Measurements from ENCODE around the gene MYO18B.

MYO18B gene

DNA sequence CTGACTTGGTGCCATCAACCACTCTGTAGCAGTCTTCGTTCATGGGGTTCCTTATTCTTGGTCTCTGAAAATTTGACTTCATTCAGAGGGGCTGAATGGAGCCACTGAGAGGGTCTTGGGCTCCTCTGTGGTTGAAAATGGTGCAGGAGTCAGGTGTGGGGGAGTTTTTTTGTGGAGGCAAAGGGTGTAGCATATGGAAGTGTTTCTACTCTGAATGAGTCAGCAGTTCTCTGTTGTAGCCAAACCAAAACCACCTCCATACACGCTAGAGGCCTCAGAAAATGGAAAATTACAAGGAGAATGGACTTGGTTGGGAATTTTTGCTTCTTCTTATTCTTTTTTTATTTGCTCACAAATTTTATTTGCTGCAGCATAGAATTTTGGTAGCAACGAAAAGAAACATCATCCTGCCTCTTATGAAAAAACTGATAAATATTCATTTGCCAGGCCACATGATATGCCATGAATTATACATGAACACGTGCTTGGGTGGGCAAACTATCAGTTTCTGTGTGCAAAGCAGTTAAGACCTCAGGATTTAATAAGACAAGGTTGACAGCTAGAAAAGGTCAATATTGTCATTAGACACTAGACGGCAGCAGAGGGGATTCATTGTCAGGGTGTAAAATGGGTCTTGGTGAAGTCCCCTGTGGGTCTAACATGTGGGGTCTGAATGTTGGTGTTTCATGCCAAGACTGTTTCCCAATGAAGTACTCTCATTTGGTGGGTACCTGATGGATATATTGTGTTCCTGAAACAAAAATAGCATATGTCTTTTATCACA lies 111.7 kb downstream of the MYO18B start:
- DNase-seq = peak; percentile 16 to 23

DNA sequence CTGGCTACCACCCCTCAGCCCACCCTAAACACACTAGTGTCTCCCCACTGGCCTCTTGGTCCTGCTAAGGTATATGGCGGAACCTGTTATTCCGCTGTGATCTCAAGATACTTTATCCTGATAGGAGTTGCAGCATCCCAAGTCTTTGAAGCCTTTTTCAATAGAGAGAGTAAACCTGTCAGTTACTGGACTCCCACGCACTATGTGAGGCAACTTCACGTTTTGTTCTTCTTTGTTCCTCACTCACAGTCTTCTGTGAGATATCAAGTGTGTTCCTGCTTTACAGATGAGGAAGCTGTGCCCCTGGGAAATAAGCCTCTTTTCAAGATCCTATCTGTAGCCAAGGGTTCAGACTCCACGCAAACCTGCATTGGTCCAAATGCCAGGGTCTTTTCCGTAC lies 127.8 kb downstream of the MYO18B start:
- DNase-seq = no peak

DNA sequence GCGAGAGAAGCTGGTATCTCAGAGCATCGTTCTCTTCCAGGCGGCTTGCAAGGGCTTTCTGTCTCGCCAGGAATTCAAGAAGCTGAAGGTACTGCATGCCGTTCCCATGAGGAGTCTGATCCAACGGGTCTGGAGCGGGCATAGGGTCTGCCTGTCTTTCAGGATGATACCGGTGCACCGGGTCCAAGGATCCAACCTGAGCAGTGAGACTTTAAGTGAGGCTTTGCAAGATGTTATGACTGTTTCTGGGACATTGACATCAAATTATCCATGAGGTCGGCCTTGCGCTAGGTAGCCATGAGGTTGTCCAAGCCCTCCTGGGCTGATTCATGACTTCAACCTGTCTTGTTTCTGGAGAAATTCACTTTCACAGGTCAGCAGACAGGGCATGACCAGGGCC lies 132.3 kb downstream of the MYO18B start:
- no peak for DNase-seq

DNA sequence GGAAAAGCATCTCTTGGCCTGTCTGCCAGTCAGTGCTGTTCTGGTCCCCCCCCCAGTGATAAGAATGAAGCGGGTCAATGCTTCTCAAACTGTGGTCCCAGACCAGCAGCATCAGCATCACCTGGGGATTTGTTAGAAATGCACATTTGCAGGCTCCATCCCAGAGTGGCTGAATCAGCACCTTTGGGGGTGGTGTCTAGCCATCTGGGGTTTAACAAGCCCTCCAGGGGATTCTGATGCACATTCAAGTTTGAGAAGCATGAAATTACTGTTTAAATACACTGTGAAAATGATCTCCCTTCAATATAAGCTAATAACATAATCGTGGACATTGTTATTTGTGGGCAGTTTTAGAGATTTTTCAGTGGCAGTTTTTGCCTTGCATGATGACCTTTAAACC lies 133.5 kb downstream of the MYO18B start:
- DNase-seq = no peak

DNA sequence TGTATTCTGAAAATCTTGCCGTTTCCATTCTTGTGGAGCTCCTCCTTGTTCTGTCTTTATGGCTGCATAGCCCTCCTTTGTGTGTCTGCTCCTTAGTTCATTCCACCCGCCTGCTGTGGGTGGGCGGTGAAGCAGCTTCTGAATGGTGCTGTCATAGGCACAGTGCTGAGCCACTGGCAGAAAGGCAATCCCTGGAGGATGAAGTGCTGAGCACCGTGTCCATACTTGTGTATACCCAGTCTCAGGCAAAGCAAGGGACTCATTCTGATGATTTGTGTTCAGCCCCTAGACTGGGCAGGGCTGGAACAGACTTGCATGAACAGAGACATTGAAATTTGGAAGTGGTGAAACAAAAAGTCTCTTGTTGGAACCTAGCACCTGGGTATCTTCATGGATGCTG lies 134.9 kb downstream of the MYO18B start:
- no peak for DNase-seq

DNA sequence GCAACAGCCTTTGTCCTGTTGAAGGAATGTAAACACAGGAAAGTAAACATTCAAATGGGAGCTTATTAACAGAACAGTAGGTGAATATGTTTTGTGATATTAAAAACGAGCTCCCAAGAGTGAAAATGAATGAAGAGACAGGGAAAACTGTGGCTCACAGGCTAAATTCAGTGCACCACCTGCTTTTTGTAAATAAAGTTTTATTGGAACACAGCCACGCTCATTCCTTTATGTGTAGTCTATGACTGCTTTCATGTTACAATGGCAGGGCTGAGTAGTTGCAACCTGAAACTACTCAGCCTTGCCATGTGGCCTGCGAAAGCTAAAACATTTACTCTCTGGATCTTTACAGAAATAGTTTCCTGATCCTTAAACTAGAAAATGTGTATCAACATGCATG lies 136.9 kb downstream of the MYO18B start:
- no peak for DNase-seq

DNA sequence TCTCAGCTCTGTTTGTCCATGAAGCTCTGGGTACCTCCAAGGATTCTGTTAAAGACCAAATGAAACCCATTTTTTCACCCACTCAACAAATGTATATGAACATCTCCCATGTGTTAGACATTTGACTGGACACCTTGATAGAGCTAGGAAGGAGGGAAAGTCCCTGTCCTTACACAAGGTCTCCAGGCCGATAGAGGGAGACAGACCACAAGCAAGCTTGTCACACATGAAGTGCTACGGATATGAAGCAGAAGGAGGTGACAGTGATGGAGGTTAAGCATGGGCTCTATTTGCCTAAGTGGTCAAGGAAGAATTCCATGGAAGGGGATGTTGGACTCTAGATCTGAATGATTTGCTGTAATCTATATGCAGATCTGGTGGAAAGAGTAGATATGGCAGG lies 138.5 kb downstream of the MYO18B start:
- DNase-seq = no peak

DNA sequence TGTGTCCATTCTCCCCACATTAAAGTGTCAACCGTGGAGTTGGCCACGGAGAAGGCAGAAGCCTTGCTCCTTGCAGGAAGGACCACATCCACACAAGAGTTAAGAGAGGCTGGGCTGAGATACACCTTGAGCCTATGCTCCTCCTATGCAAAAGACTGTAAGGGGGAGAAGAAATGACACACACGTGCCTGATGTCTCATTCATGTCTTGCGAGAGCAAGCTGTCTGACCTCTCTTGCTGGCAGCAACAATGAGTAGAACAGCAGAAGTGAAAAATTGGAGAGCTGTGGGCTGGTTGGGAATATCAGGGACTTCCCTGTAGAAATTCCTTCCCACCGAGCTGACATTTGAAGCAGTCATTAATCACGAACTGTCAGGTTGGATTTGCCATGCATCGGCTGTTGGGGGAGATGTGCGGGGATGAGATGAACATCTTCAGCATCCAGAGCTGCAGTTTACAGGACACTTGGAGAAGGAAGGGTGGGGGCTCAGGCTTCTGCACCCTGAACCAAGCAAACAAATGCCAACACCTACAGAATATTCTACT lies 139.3 kb downstream of the MYO18B start:
- DNase-seq = no peak

DNA sequence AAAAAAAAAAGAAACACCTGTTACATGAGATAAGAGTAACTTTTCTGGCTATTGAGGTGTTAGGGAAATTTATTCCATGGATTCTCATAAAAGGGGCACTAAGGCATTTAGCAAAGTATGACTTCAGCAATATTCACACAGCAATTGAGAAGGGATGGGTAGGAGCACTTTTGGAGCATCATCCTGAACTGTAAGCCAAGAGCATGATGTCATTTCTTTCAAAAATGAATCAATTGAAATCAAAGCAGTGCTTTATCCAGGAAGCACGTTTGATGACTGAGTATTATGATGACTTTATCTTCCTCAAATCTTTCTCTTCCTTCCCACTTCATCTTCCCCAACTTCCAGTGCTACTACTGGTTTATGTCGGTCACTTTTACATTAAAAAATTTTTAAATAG lies 140.4 kb downstream of the MYO18B start:
- DNase-seq = no peak

DNA sequence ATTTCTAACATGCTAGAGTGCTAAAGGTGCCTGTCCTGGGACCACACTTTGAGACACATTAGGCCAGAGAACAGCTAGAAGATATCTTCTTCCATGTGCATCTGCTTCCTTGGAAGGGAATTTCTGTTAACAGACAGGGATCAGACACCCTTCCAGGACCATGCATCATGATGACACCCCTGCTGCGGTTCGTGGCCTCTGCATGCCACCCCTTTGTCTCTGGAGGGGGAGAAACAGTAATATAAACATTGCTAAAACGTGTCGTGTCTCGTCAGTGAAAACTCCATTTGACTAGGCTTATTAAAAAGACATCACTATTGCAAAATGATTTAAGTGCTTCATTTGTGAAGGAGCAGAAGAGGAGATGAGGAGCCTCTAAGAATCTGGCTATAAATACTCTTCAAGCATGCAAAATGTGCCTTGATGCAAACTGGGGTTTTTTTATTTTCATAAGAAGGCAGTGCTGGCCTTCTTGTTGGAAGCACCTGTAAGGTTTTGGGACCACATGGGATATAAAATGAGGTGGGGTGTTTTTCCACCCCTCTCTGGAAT lies 141.6 kb downstream of the MYO18B start:
- no peak for DNase-seq

DNA sequence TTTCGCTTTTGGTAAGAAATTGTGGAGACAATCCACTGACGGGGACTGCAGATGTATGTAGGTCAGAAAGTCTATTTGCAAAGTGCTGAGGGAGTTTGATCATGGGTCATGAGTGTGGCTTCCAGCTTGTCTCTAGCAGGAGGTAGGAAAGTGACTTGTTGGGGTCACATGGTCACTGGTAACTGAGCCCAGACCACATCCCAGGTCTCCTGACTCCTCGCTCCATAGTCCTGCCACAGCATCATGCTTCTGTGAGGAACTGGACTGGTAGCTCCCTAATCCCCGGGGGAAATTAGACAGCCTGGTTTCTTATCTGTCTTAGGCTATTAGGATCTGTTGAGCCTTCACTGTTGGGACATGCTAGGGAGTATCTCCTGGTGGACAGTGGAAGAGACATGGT lies 142.1 kb downstream of the MYO18B start:
- DNase-seq = no peak

DNA sequence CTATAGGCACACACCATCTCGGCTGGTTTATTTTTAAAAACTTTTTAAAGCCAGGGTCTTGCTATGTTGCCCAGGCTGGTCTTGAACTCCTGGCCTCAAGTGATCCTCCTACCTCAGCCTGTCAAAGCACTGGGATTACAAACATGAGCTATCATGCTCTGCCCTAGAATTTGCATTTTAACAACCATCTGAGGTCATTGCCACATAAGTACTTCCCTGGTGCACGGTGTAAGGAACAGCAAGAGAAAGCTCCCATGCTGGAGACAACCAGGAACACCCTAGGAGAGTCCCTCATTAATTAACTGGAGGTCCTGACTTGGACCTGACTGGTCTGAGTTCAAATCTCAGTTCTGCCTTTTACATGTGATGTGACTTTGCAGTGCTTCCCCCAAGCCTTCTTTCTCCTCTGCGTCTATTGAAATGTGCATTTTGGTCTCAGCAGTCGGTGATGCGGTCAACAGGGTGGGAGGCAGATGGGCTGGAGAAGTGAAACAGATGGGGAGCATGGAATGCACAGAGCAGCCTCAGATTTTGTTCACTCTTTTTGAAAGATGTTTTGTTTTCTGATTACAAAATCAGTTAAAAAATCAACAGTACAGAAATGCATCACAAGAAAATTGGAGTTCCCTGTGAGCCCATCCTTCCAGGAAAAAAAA lies 146.5 kb downstream of the MYO18B start:
- DNase-seq = no peak

DNA sequence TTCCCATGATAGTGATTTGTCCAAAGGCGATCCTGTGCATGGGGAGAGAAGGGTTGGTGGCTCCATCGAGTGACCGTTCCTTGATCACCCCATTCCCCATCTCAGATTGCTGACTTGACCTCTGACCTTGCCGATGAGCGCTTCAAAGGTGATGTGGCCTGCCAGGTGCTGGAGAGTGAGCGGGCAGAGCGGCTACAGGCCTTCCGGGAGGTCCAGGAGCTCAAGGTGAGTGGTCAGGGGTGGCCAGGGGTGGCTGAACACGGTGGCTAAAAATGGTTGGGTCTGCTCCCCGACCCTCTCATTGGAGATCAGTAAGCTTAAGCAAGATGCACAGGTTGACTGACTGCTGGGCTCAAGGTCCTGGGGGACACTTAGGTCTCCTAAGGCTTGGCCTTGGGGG lies 148.7 kb downstream of the MYO18B start:
- DNase-seq = no peak

DNA sequence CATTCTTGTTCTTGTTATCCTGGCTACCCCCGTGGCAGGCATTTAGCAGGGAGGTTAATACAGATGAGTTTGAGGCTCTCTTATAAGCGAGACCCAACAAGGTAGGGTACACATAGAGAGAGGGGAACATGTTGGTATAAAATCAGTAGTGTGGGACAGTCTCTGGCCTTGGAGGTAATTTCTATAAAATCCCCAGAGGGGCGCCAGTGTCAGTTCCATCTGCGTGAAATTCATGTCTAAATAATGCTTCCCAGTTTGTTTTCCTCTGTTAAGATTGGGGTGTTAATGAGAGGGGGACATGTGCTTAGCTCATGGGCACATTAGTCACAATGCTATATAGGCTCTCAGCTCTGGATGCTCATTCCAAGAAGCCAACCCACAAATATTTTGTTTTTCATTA lies 150.7 kb downstream of the MYO18B start:
- no peak for DNase-seq

DNA sequence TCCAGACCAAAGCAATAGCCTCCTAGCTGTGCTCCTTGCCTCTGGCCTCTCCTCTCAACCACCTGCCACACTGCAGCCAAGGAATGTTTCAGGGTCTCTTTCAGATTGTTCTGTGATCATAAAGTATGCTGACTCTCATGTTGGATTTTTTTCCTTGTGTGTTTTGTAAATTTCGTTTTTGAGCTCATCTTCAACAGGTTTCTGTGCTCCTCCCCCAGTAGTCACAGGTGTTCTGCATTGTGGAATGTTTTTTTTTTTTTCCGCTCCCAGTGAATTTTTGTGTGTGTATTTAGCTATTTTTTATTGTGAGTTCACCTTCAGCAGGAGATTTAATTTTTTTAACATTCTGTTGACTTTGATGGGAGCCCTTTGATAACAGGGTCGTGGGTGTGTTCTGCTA lies 153.7 kb downstream of the MYO18B start:
- DNase-seq = no peak

DNA sequence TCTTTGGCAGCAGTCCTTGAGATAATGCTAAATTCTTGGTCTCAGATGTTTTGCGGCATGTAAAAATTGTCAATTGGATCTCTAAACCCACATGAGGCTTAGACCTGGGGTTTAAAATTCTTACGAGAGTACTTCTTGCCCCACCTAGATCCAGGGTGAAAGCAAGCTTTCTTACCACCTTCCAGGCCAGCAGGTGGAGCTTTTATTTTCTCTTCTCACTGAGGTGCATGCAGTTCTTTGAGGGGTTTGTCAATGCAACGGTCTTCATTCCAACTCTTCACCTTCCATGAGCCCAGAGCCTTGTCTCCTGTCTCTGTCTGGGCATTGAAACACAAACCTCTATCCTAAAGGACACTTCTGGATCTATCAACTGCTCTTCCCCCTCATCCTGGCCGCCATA lies 154.1 kb downstream of the MYO18B start:
- no peak for DNase-seq

DNA sequence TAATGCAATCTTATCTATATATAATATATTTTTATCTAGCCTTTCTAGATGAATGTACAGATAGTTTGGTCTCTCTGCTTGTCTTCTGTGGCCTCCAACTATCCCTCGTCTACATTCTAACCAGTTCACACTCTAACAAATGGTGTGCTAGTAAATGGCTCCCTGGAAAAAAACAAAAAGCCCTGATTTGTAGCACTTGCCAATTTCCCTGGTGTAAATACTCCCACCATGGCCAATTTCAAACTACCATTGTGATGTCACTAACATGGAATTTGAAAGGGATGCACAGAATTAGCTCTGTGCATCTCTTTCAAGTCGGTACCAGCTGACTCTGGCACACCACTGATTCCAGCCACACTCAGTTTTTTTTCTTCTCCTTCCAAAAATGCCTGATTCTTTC lies 154.6 kb downstream of the MYO18B start:
- no peak for DNase-seq

DNA sequence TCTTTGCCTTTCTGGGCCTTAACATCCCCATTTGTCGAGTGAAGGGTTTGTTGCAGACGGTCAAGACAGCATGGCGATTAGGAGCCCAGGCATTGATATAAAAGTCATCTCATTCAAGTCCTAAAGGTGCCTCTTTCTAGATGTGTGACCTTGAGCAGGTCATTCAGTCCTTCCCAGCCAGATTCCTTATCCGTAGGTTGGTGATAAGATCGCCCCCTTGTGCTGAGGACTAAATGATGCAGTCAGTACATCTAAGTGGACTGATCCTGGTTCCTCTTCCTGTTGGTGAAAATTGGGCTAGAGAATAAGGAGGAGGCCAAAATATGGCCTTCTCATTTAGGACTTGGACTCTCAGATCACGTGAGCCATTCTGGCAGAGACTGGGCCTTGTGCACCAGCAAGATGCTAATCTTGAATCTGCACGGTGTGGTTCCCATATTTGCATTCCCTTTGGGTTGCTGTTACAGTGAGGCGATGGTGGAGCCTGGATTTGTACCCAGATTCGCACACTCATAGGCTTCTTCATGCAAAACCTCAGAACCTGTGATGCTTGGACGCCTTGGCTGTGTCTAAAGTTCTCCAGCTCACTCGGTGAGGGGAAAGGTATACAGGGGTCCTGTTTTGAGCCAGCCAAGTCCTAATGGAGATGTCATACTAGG lies 156.8 kb downstream of the MYO18B start:
- peak in 1 of 2 experiments; percentile 20 for DNase-seq

DNA sequence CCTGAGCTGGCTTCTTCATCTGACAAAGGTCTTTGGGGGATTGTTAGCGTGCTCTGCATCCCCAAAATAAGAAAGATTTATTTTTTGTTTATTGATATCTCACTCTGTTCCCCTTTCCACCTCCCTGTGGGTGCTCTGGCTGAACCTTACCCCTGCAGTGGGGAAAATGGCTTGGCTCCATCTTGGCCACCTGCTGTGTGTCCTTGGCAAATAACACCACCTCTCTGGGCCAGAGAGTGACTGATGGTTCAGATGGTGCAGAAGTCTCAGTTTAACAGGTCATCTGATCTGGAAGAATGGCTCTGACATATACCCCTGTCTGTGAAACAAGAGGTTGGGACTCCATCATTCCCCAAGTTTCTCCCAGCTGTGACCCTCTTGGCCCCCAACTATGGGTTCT lies 157.6 kb downstream of the MYO18B start:
- DNase-seq = no peak

DNA sequence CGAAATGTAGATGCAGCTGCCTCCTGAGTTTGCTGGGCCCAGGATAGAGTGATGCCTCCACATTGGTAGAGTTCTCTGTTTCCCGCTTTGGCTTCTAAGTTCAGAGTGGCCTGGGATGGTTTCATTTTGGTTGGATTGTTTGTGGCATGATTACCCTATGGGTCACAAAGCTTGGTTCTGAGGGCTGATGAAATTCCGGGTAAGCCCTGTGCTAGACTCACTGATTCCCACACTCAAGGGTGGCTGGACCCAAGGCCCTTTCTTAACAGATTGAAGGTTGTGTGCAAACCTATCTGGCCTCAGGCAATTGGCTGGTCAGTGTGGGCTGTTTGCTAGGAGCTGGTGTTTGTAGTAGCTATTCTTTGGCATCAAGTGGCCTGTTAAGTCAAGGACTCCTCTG lies 158.4 kb downstream of the MYO18B start:
- DNase-seq = no peak

DNA sequence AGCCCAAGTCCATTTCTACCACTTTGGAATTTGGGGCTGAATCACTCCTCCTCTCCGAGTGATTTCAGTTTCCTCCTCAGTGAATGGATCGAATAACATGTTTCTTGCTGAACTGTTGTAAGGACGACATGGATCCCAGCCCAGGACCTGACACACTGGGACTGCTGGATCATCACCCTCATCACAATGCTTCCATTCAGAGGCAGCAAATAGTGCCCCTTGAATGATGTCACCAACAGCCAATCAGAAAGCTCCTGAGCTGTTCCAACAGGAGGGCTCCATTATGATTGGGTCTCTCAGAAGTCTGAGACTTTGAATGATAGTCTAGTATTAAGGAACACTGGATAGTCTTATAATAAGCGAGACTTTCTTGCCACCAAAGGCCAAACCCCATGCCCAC lies 158.9 kb downstream of the MYO18B start:
- DNase-seq = no peak

DNA sequence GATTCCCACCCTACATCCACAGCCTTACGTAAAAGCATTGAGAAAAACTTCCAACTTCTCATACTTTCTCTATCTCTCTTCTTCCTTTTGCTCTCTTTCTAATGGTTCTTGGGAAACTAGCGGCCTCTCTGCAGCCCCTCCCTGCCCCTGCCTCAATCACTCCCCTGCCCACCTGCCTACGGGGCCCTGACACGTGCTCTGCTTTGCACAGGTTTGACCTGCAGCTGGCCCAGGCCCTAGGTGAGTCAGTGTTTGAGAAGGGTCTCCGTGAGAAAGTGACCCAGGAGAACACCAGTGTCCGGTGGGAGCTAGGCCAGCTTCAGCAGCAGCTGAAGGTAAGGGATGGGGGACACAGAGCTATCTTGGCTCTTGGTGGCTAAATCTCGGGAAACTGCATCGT lies 160.4 kb downstream of the MYO18B start:
- DNase-seq = no peak

DNA sequence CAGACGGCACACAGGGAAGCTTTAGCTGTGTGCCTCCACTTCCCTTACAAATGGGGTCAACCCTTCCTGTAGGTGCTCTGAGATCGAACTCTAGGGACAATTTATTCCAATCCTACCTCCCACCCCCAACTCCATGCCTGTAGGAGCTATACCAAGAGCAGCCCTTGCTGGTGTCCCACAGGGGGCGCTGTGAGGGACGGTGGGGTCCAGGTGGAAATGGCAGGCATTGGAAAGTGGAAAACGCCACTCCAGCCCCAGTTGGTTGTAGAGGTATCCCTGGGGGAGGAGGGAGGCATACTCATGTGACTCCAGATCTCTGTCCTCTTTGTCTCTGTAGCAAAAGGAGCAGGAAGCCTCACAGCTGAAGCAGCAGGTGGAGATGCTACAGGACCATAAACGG lies 161.3 kb downstream of the MYO18B start:
- DNase-seq = no peak

DNA sequence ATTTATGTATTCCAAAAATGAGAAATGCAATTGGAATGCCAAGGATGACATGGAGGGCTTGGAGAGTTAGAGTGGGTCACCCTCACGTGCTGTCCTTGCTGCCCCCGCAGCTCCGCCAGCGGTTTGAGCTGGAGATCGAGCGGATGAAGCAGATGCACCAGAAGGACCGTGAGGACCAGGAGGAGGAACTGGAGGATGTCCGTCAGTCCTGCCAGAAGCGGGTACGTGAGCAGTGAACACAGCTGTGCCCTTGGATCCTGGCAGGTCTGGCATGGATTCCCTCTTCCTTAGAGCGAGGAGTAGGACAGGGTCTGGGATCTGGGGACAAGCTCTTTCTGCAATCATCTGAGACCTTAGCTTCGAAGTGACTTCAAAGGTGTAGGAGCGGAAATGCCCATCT lies 166.2 kb downstream of the MYO18B start:
- no peak for DNase-seq

Data from SHP77 (cell line).